ENCODE measurements around the gene MGLL. TPM values are rescaled to one million over a fixed set of nuclear protein-coding genes. Genes with fewer than 3 reads are reported as not detected.
A peak's percentile ranks its signal among the peaks of the same experiment; 100 is the strongest.

MGLL gene
- total and polyA plus RNA-seq, 7 donors, result 24.7 to 220 (median 46.8) TPM

GRCh38 chr3:127764841-127765362, 57.4 kb downstream of the MGLL start:
- no peak for DNase-seq
- H3K4me1 ChIP-seq, result peaks cover 0 to 68% (median 43%) of the 10 kb centered on the region in 4 donors
- H3K27me3 ChIP-seq, result no peaks in the 10 kb centered on the region
- H3K27ac ChIP-seq, result no peak overlapping the region
- no peak overlapping the region for H3K4me3 ChIP-seq
- WGBS, 2 donors, result 79 to 84% methylated on average over 5 of the region's 5 CpGs
- intact Hi-C loops (cut with DNase I), result no loop called here
- TF ChIP-seq POLR2AphosphoS5 (IDR thresholded peaks at IDR 0.05) (no peak), EP300 (IDR thresholded peaks at IDR 0.05) (no peak), POLR2A (IDR thresholded peaks at IDR 0.05) (no peak)
- TF ChIP-seq, protein P1, sequence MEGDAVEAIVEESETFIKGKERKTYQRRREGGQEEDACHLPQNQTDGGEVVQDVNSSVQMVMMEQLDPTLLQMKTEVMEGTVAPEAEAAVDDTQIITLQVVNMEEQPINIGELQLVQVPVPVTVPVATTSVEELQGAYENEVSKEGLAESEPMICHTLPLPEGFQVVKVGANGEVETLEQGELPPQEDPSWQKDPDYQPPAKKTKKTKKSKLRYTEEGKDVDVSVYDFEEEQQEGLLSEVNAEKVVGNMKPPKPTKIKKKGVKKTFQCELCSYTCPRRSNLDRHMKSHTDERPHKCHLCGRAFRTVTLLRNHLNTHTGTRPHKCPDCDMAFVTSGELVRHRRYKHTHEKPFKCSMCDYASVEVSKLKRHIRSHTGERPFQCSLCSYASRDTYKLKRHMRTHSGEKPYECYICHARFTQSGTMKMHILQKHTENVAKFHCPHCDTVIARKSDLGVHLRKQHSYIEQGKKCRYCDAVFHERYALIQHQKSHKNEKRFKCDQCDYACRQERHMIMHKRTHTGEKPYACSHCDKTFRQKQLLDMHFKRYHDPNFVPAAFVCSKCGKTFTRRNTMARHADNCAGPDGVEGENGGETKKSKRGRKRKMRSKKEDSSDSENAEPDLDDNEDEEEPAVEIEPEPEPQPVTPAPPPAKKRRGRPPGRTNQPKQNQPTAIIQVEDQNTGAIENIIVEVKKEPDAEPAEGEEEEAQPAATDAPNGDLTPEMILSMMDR (IDR thresholded peaks at IDR 0.05), result no peak
- no peaks in the 10 kb centered on the region for H3K36me3 ChIP-seq
- H3K9me3 ChIP-seq, result peaks cover 0 to 4% (median 0%) of the 10 kb centered on the region in 4 donors

DNA sequence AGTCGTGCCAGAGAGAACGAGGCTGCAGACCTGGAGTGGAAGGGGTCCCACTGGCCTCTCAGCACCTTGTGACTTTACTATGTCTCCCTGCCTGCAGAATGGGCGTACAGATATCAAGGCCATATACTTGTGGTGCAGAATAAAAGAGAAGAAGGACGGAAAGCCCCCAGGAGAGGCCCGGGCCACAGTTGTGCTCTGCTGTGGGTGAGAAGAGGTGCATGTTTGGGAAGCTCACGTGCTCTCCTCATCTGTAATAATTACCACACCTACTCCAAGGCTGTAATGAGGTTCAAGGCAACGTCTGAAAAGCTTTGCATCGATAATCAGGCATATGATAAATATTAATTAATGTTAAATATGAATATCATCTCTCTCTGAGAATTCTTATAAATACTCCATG, 58.0 kb downstream of the MGLL start:
- Histone ChIP-seq H3K27ac (no peak overlapping the region), H3K4me1 (peaks cover 0 to 67% (median 44%) of the 10 kb centered on the region in 4 donors), H3K36me3 (no peaks in the 10 kb centered on the region), H3K27me3 (no peaks in the 10 kb centered on the region), H3K4me3 (no peak overlapping the region), H3K9me3 (peaks cover 0 to 4% (median 0%) of the 10 kb centered on the region in 4 donors)
- intact Hi-C loops (cut with DNase I), result no loop called here
- DNase-seq, result no peak
- TF ChIP-seq EP300 (IDR thresholded peaks at IDR 0.05) (no peak), POLR2AphosphoS5 (IDR thresholded peaks at IDR 0.05) (no peak), POLR2A (IDR thresholded peaks at IDR 0.05) (no peak)
- TF ChIP-seq, protein P1 (IDR thresholded peaks at IDR 0.05), result no peak
- WGBS, 2 donors, result 76 to 80% methylated on average over 8 of the region's 8 CpGs

DNA sequence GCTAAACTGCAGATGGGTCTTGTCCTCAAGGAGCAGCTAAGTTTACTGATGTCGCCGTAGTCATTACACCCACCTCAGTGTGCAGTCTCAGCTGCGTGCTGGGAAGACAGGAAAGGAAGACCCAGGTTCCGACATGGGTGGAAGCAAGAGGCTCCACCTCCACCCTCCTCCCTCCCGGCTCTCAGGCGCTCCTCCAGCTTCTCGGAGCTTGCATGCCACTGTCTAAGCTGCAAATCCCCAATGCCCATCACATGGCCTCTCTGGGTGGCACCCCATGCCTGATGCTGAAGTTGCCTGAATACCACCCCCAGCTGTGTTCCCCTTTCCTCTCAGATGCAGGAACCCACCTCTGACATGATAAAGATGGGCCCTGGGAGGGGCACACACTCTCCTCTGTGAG, 58.5 kb downstream of the MGLL start:
- Histone ChIP-seq H3K4me1 (peaks cover 0 to 62% (median 44%) of the 10 kb centered on the region in 4 donors), H3K9me3 (peaks cover 0 to 4% (median 0%) of the 10 kb centered on the region in 4 donors), H3K27me3 (no peaks in the 10 kb centered on the region), H3K27ac (peak overlapping the region in 1 of 4 donors; percentile 76), H3K4me3 (no peak overlapping the region), H3K36me3 (no peaks in the 10 kb centered on the region)
- TF ChIP-seq EP300 (IDR thresholded peaks at IDR 0.05), result no peak
- no peak for TF ChIP-seq POLR2A (IDR thresholded peaks at IDR 0.05)
- TF ChIP-seq POLR2AphosphoS5 (IDR thresholded peaks at IDR 0.05), result no peak
- TF ChIP-seq, protein P1 (IDR thresholded peaks at IDR 0.05), result no peak
- no peak for DNase-seq
- 76 to 85% methylated on average over 7 of the region's 7 CpGs for WGBS, 2 donors
- intact Hi-C loops (cut with DNase I), result no loop called here

GRCh38 chr3:127763337-127763736, 59.0 kb downstream of the MGLL start:
- peaks cover 0 to 57% (median 42%) of the 10 kb centered on the region in 4 donors for H3K4me1 ChIP-seq
- intact Hi-C loops (cut with DNase I), result no loop called here

More at GRCh38 chr3:127763337-127763736, 59.0 kb downstream of the MGLL start:
- TF ChIP-seq POLR2AphosphoS5 (IDR thresholded peaks at IDR 0.05) (no peak), POLR2A (IDR thresholded peaks at IDR 0.05) (no peak), EP300 (IDR thresholded peaks at IDR 0.05) (no peak)
- TF ChIP-seq, protein P1 (IDR thresholded peaks at IDR 0.05), result no peak
- DNase-seq, result no peak
- H3K4me3 ChIP-seq, result no peak overlapping the region
- peak overlapping the region in 1 of 4 donors; percentile 76 for H3K27ac ChIP-seq
- H3K9me3 ChIP-seq, result peaks cover 0 to 4% (median 0%) of the 10 kb centered on the region in 4 donors
- no peaks in the 10 kb centered on the region for H3K27me3 ChIP-seq
- WGBS, 2 donors, result 91 to 94% methylated on average over 8 of the region's 8 CpGs
- H3K36me3 ChIP-seq, result no peaks in the 10 kb centered on the region
